ENCODE data around the gene RPS25. TPM values are rescaled to one million over a fixed set of nuclear protein-coding genes. Genes with fewer than 3 reads are reported as not detected.

The RPS25 gene
- total RNA-seq, 2 donors from 2014 or later = 1,289 to 1,299 TPM

- Histone ChIP-seq H3K4me3 (ENCODE audit: low read length) (no peak overlapping the region), H3K9me3 (ENCODE audit: control insufficient read depth, low read length) (no peaks in the 10 kb centered on the region), H3K27ac (ENCODE audit: low read depth, low read length) (no peak overlapping the region), H3K36me3 (ENCODE audit: control insufficient read depth, insufficient read depth, low read length) (peaks cover 51% of the 10 kb centered on the region), H3K9ac (ENCODE audit: extremely low read depth, low read length, poor library complexity, severe bottlenecking) (no peak overlapping the region), H3K27me3 (ENCODE audit: control insufficient read depth, insufficient read depth, low read length, poor library complexity, severe bottlenecking) (no peaks in the 10 kb centered on the region), H3K4me1 (ENCODE audit: control insufficient read depth, insufficient read depth, low read length) (peaks cover 27% of the 10 kb centered on the region)
- WGBS, 2 experiments (ENCODE audit: insufficient coverage in 1 of 2, insufficient read length in 1 of 2) = 94 to 96% methylated on average over 12 to 16 of the region's 16 CpGs
- H3K4me1 Mint-ChIP-seq = peaks cover 56% of the 10 kb centered on the region
- H3K9me3 Mint-ChIP-seq = no peaks in the 10 kb centered on the region
- peaks cover 64% of the 10 kb centered on the region for H3K36me3 Mint-ChIP-seq (ENCODE audit: low read depth)
- no peak for TF ChIP-seq CTCF (conservative IDR thresholded peaks at IDR 0.05)
- DNase-seq = no peak
- no peak overlapping the region for H3K4me3 Mint-ChIP-seq
- H3K27ac Mint-ChIP-seq = no peak overlapping the region
- no peaks in the 10 kb centered on the region for H3K27me3 Mint-ChIP-seq (ENCODE audit: insufficient read depth)
Observed at GRCh38 chr11:119025978-119026766, 8.0 kb upstream of the RPS25 start.

GRCh38 chr11:119025541-119025940 is 7.4 kb upstream of the RPS25 start:
- Mint-ChIP-seq H3K4me1 (peaks cover 56% of the 10 kb centered on the region), H3K27me3 (ENCODE audit: insufficient read depth) (no peaks in the 10 kb centered on the region), H3K27ac (peak overlapping the region; percentile 62), H3K9me3 (no peaks in the 10 kb centered on the region), H3K4me3 (no peak overlapping the region), H3K36me3 (ENCODE audit: low read depth) (peaks cover 65% of the 10 kb centered on the region)
- no peak overlapping the region for H3K4me3 ChIP-seq (ENCODE audit: low read length)
- WGBS, 2 experiments (ENCODE audit: insufficient coverage in 1 of 2, insufficient read length in 1 of 2) = 94 to 95% methylated on average over 5 of the region's 5 CpGs
- H3K27me3 ChIP-seq (ENCODE audit: control insufficient read depth, insufficient read depth, low read length, poor library complexity, severe bottlenecking) = no peaks in the 10 kb centered on the region
- H3K4me1 ChIP-seq (ENCODE audit: control insufficient read depth, insufficient read depth, low read length) = peaks cover 27% of the 10 kb centered on the region
- no peak overlapping the region for H3K27ac ChIP-seq (ENCODE audit: low read depth, low read length)
- no peak for DNase-seq
- H3K9ac ChIP-seq (ENCODE audit: extremely low read depth, low read length, poor library complexity, severe bottlenecking) = no peak overlapping the region
- H3K9me3 ChIP-seq (ENCODE audit: control insufficient read depth, low read length) = no peaks in the 10 kb centered on the region
- no peak for TF ChIP-seq CTCF (conservative IDR thresholded peaks at IDR 0.05)
- peaks cover 55% of the 10 kb centered on the region for H3K36me3 ChIP-seq (ENCODE audit: control insufficient read depth, insufficient read depth, low read length)

GRCh38 chr11:119025099-119025473 is 6.9 kb upstream of the RPS25 start:
- TF ChIP-seq CTCF (conservative IDR thresholded peaks at IDR 0.05) = no peak
- Mint-ChIP-seq H3K36me3 (ENCODE audit: low read depth) (peaks cover 69% of the 10 kb centered on the region), H3K27ac (peak overlapping the region; percentile 71), H3K4me3 (peak overlapping the region; percentile 2), H3K4me1 (peaks cover 57% of the 10 kb centered on the region), H3K9me3 (no peaks in the 10 kb centered on the region), H3K27me3 (ENCODE audit: insufficient read depth) (no peaks in the 10 kb centered on the region)
- 92 to 97% methylated on average over 4 to 5 of the region's 5 CpGs for WGBS, 2 experiments (ENCODE audit: insufficient coverage in 1 of 2, insufficient read length in 1 of 2)
- Histone ChIP-seq H3K36me3 (ENCODE audit: control insufficient read depth, insufficient read depth, low read length) (peaks cover 55% of the 10 kb centered on the region), H3K27me3 (ENCODE audit: control insufficient read depth, insufficient read depth, low read length, poor library complexity, severe bottlenecking) (no peaks in the 10 kb centered on the region), H3K9ac (ENCODE audit: extremely low read depth, low read length, poor library complexity, severe bottlenecking) (no peak overlapping the region), H3K9me3 (ENCODE audit: control insufficient read depth, low read length) (no peaks in the 10 kb centered on the region), H3K27ac (ENCODE audit: low read depth, low read length) (no peak overlapping the region), H3K4me3 (ENCODE audit: low read length) (no peak overlapping the region), H3K4me1 (ENCODE audit: control insufficient read depth, insufficient read depth, low read length) (peaks cover 27% of the 10 kb centered on the region)
- DNase-seq = no peak
